Kidney (tissue), 14 donors: ENCODE results near the gene NLRP9. TPM values are rescaled to one million over a fixed set of nuclear protein-coding genes. Genes with fewer than 3 reads are reported as not detected.

Experiments used
- DNase-seq, 5 donors: peaks; one replicate each; pipeline ENCODE4 v3.0.0-alpha.2; 2013 to 2020
- FAIRE-seq: peaks from 2 replicates; lab custom pipeline; 2012; peaks lifted over from hg19 to GRCh38; lab: Jason Lieb, UNC
- H3K27ac ChIP-seq, 2 donors: one replicate each; pipeline ENCODE4 v1.7.0; 2013; ENCODE audit warnings: low read depth in 2 of 2, low read length in 2 of 2, inconsistent platforms in 1 of 2
- H3K27me3 ChIP-seq: one replicate; pipeline ENCODE4 v1.7.1; 2013; ENCODE audit warnings: low read length, inconsistent platforms; ENCODE audit not compliant: control insufficient read depth, insufficient read depth
- H3K36me3 ChIP-seq, 3 donors: one replicate each; pipeline versions ENCODE4 v1.7.0 to v1.7.1; 2013; ENCODE audit warnings: low read length in 3 of 3, control low read depth in 1 of 3, inconsistent platforms in 1 of 3; ENCODE audit not compliant: insufficient read depth in 3 of 3, control insufficient read depth in 2 of 3
- H3K4me1 ChIP-seq, 3 donors: one replicate each; pipeline versions ENCODE4 v1.7.0 to v1.7.1; 2013; ENCODE audit warnings: low read length in 3 of 3, inconsistent platforms in 1 of 3, low read depth in 1 of 3; ENCODE audit not compliant: control insufficient read depth in 2 of 3, insufficient read depth in 2 of 3
- H3K4me3 ChIP-seq, 3 donors: one replicate each; pipeline versions ENCODE4 v1.7.0 to v1.8.1; 2013; ENCODE audit warnings: low read length in 3 of 3, control low read depth in 1 of 3, inconsistent platforms in 1 of 3
- H3K9ac ChIP-seq, 3 donors: one replicate each; pipeline versions ENCODE4 v1.7.0 to v1.7.1; 2013; ENCODE audit warnings: low read length in 3 of 3, control low read depth in 1 of 3, inconsistent platforms in 1 of 3
- H3K9me3 ChIP-seq, 3 donors: one replicate each; pipeline versions ENCODE4 v1.7.0 to v1.7.1; 2013; ENCODE audit warnings: low read length in 3 of 3, control low read depth in 1 of 3, inconsistent platforms in 1 of 3; ENCODE audit not compliant: control insufficient read depth in 2 of 3, insufficient read depth in 1 of 3
- CTCF ChIP-seq: IDR thresholded peaks from 3 replicates; pipeline ENCODE4 v1.5.1; 2012; ENCODE audit warnings: mild to moderate bottlenecking, moderate library complexity, borderline replicate concordance; ENCODE audit not compliant: insufficient read depth; ENCODE audit errors: extremely low read depth
- intact Hi-C: fragments of 100-400 bp; cut with DNase I; formaldehyde crosslinking; loops from one replicate; pipeline ENCODE4 v1.11.1; 2022
- polyA plus RNA-seq: library from polyadenylated mRNA; stranded (reverse); fragments of 350-450 nt; fragmentation: Illumina TruSeq; extraction: RNeasy Lipid Tissue Mini Kit (QIAGEN cat#74804); gene quantifications from one replicate; pipeline ENCODE4 v1.2.3, GENCODE V29; 2014; ENCODE audit warnings: low read depth, low replicate concordance; ENCODE audit not compliant: insufficient read depth
- total RNA-seq: library from RNA; stranded (reverse); fragmentation: NEBNext Ultra II Directional; extraction: Animal tissue kit (Norgen Biotek cat#: 25700); gene quantifications from one replicate; pipeline ENCODE4 v1.2.1, GENCODE V29; 2021
- donor health status: control.
- donor health status: control.
- donor health status: control.
- donor health status: control.
- donor health status: control.
- donor health status: DM: yes; HTN: yes; CAD: no.
- donor health status: Normal renal cell carcinoma (clear cell type).

NLRP9 gene
- total and polyA plus RNA-seq, 2 donors from 2014 or later: 0.09 TPM; not detected in 1

- Histone ChIP-seq H3K27ac (no peak overlapping the region), H3K4me1 (peaks cover 0 to 19% (median 5%) of the 10 kb centered on the region in 3 donors), H3K27me3 (no peaks in the 10 kb centered on the region), H3K4me3 (no peak overlapping the region), H3K9ac (no peak overlapping the region), H3K9me3 (no peaks in the 10 kb centered on the region), H3K36me3 (peaks cover 9 to 55% (median 33%) of the 10 kb centered on the region in 3 donors)
- TF ChIP-seq CTCF: no peak
- FAIRE-seq (no peak), DNase-seq (peak in 1 of 5 donors; percentile 4)
- intact Hi-C loops: no loop called here
Observed at GRCh38 chr19:55661826-55662225, 76.4 kb downstream of the NLRP9 start.

- peaks cover 9 to 46% (median 26%) of the 10 kb centered on the region in 3 donors for H3K36me3 ChIP-seq
- no peak overlapping the region for H3K27ac ChIP-seq
- H3K9me3 ChIP-seq: no peaks in the 10 kb centered on the region
- H3K27me3 ChIP-seq: no peaks in the 10 kb centered on the region
- no peak for TF ChIP-seq CTCF
- H3K4me3 ChIP-seq: no peak overlapping the region
- H3K9ac ChIP-seq: no peak overlapping the region
- H3K4me1 ChIP-seq: peaks cover 8 to 25% (median 10%) of the 10 kb centered on the region in 3 donors
- FAIRE-seq: no peak
- intact Hi-C loops: no loop called here
- DNase-seq: peak in 1 of 5 donors; percentile 70
Observed at GRCh38 chr19:55660991-55661390, 77.2 kb downstream of the NLRP9 start.

GRCh38 chr19:55660404-55660803 is 77.8 kb downstream of the NLRP9 start:
- FAIRE-seq (no peak), DNase-seq (peak in 1 of 5 donors; percentile 59)
- peaks cover 8 to 29% (median 10%) of the 10 kb centered on the region in 3 donors for H3K4me1 ChIP-seq
- H3K9me3 ChIP-seq: no peaks in the 10 kb centered on the region
- no peak overlapping the region for H3K4me3 ChIP-seq
- no peak for TF ChIP-seq CTCF
- intact Hi-C loops: no loop called here
- H3K36me3 ChIP-seq: peaks cover 9 to 45% (median 24%) of the 10 kb centered on the region in 3 donors
- no peak overlapping the region for H3K9ac ChIP-seq
- no peaks in the 10 kb centered on the region for H3K27me3 ChIP-seq
- H3K27ac ChIP-seq: no peak overlapping the region

- Histone ChIP-seq H3K27ac (no peak overlapping the region), H3K4me3 (no peak overlapping the region), H3K36me3 (peaks cover 9 to 40% (median 24%) of the 10 kb centered on the region in 3 donors), H3K27me3 (no peaks in the 10 kb centered on the region), H3K9ac (no peak overlapping the region), H3K9me3 (no peaks in the 10 kb centered on the region), H3K4me1 (peaks cover 8 to 29% (median 10%) of the 10 kb centered on the region in 3 donors)
- FAIRE-seq: no peak
- intact Hi-C loops: no loop called here
- TF ChIP-seq CTCF: no peak
- DNase-seq: peak in 1 of 5 donors; percentile 36
Observed at GRCh38 chr19:55659822-55660221, 78.4 kb downstream of the NLRP9 start.
